HL-60 (cell line): Measurements from ENCODE around the gene TRIM17.

Experiments
- DNase-seq, 2 experiments: peaks; one replicate each; pipeline ENCODE4 v3.0.0-alpha.2; 2010 to 2020; ENCODE audit warnings: low read depth in 1 of 2, low spot score in 1 of 2
- H3K27ac ChIP-seq: fragments of 250-450 bp; sonication (Bioruptor Pico); replicated peaks from 2 replicates; pipeline ENCODE4 v1.5.1; 2020; ENCODE audit warnings: mild to moderate bottlenecking, moderate library complexity
- H3K27me3 ChIP-seq: fragments of 250-450 bp; sonication (Bioruptor Pico); 2 replicates; pipeline ENCODE4 v1.5.1; 2021; ENCODE audit warnings: mild to moderate bottlenecking, moderate library complexity; ENCODE audit not compliant: insufficient read depth, poor library complexity, severe bottlenecking
- H3K4me3 ChIP-seq: replicated peaks from 2 replicates; pipeline ENCODE4 v1.5.1; 2011; ENCODE audit warnings: mild to moderate bottlenecking, control low read depth, low read length; ENCODE audit not compliant: insufficient read depth
- CTCF ChIP-seq: IDR thresholded peaks from one replicate; pipeline ENCODE4 v1.5.1; 2011; ENCODE audit warnings: low read length, control low read depth, inconsistent platforms; ENCODE audit not compliant: insufficient read depth
- GABPA ChIP-seq: IDR thresholded peaks from 2 replicates; pipeline ENCODE4 v1.6.1; 2012; ENCODE audit warnings: low read depth
- POLR2AphosphoS5 ChIP-seq: IDR thresholded peaks from 2 replicates; pipeline ENCODE4 v1.6.1; 2012; ENCODE audit warnings: low read depth
- REST ChIP-seq: IDR thresholded peaks from 2 replicates; pipeline ENCODE4 v1.6.1; 2012; ENCODE audit warnings: low read depth; ENCODE audit not compliant: insufficient replicate concordance
- SPI1 ChIP-seq: IDR thresholded peaks from 2 replicates; pipeline ENCODE4 v1.6.1; 2012; ENCODE audit warnings: low read depth, mild to moderate bottlenecking, borderline replicate concordance

Gene TRIM17

GRCh38 chr1:228385232-228385631 is 31.4 kb downstream of the TRIM17 start:
- Histone ChIP-seq H3K4me3 (no peak overlapping the region), H3K27me3 (peaks cover 2% of the 10 kb centered on the region), H3K27ac (no peak overlapping the region)
- no peak for DNase-seq
- TF ChIP-seq POLR2AphosphoS5: no peak
- no peak for TF ChIP-seq SPI1
- TF ChIP-seq REST: no peak
- no peak for TF ChIP-seq CTCF
- no peak for TF ChIP-seq GABPA

- TF ChIP-seq REST (no peak), SPI1 (no peak), CTCF (no peak), POLR2AphosphoS5 (no peak), GABPA (no peak)
- DNase-seq: no peak
- Histone ChIP-seq H3K27me3 (peaks cover 13% of the 10 kb centered on the region), H3K4me3 (no peak overlapping the region), H3K27ac (no peak overlapping the region)
These were observed 32.9 kb downstream of the TRIM17 start for GRCh38 chr1:228383773-228384172.

- TF ChIP-seq SPI1 (no peak), POLR2AphosphoS5 (no peak), CTCF (no peak), REST (no peak), GABPA (no peak)
- Histone ChIP-seq H3K4me3 (no peak overlapping the region), H3K27me3 (peaks cover 21% of the 10 kb centered on the region), H3K27ac (no peak overlapping the region)
- DNase-seq: no peak
These were observed 35.3 kb downstream of the TRIM17 start for GRCh38 chr1:228381356-228381755.
